Measurements from ENCODE around the gene SOWAHA.

- TF ChIP-seq USF1 (IDR thresholded peaks at IDR 0.05) (peak; percentile 93), TCF12 (IDR thresholded peaks at IDR 0.05; ENCODE audit: low read depth) (peak; percentile 83), TAF1 (IDR thresholded peaks at IDR 0.05; ENCODE audit: low read depth) (no peak), RAD21 (IDR thresholded peaks at IDR 0.05; ENCODE audit: low read depth) (peak; percentile 28; the same call in 1 of the 2 replicates), MAX (IDR thresholded peaks at IDR 0.05) (peak; percentile 82), EP300 (IDR thresholded peaks at IDR 0.05; ENCODE audit: borderline replicate concordance) (peak; percentile 80), FOXM1 (IDR thresholded peaks at IDR 0.05; ENCODE audit: borderline replicate concordance, low read depth) (0 out of 2 replicates have a peak, but pooled peaks have one; percentile 21), REST (IDR thresholded peaks at IDR 0.05; ENCODE audit: low read depth) (no peak), CEBPB (IDR thresholded peaks at IDR 0.05) (no peak), YY1 (IDR thresholded peaks at IDR 0.05; ENCODE audit: low read depth) (no peak), NFIC (IDR thresholded peaks at IDR 0.05) (peak; percentile 63), TEAD4 (IDR thresholded peaks at IDR 0.05) (peak; percentile 89), CREB1 (IDR thresholded peaks at IDR 0.05; ENCODE audit: low read depth) (no peak), EGR1 (IDR thresholded peaks at IDR 0.05) (no peak)
Observed at GRCh38 chr5:132775476-132775961, 37.6 kb upstream of the SOWAHA start.
